ENCODE data around the gene EDEM3. TPM values are rescaled to one million over a fixed set of nuclear protein-coding genes. Genes with fewer than 3 reads are reported as not detected.
"Not testable (repeated sequence)": the region's sequence is repeated elsewhere in the genome, so short reads cannot be mapped to it uniquely, and the experiment has no call there.

Gene EDEM3
- total RNA-seq, 1 donor from 2014 or later, result 36.8 TPM

- H3K9me3 Mint-ChIP-seq (ENCODE audit: unreplicated experiment), result no peaks in the 10 kb centered on the region
- H3K36me3 Mint-ChIP-seq (ENCODE audit: unreplicated experiment), result peaks cover 3% of the 10 kb centered on the region
- no peak overlapping the region for H3K4me3 Mint-ChIP-seq (ENCODE audit: unreplicated experiment)
- DNase-seq (ENCODE audit: extremely low spot score, unreplicated experiment), result no peak
- no peak overlapping the region for H3K27ac Mint-ChIP-seq (ENCODE audit: unreplicated experiment)
- TF ChIP-seq, protein P1, sequence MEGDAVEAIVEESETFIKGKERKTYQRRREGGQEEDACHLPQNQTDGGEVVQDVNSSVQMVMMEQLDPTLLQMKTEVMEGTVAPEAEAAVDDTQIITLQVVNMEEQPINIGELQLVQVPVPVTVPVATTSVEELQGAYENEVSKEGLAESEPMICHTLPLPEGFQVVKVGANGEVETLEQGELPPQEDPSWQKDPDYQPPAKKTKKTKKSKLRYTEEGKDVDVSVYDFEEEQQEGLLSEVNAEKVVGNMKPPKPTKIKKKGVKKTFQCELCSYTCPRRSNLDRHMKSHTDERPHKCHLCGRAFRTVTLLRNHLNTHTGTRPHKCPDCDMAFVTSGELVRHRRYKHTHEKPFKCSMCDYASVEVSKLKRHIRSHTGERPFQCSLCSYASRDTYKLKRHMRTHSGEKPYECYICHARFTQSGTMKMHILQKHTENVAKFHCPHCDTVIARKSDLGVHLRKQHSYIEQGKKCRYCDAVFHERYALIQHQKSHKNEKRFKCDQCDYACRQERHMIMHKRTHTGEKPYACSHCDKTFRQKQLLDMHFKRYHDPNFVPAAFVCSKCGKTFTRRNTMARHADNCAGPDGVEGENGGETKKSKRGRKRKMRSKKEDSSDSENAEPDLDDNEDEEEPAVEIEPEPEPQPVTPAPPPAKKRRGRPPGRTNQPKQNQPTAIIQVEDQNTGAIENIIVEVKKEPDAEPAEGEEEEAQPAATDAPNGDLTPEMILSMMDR (IDR thresholded peaks at IDR 0.05), result no peak
- H3K27me3 Mint-ChIP-seq (ENCODE audit: unreplicated experiment), result no peaks in the 10 kb centered on the region
- H3K4me1 Mint-ChIP-seq (ENCODE audit: unreplicated experiment), result peaks cover 17% of the 10 kb centered on the region
These were observed 36.2 kb upstream of the EDEM3 start for GRCh38 chr1:184790642-184791549.

DNA sequence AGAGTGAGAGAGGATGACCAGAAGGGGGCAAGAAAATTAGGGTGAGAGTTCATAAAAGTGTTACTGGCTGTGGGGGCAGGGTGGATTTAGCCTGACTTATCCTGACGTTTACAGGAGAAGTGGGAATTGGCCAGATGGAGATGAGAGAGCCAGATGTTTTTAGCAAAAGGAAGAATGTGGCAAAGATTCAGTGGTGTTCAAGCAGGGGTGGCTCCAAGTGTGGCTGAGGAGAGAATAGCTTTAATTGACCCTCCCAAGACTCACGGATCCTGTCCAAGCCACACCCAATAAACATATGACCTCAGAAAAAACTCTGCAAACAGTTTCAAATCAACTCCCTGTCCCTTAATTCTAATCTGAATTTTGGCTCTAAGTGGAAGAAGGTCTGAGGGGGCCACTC, 35.2 kb upstream of the EDEM3 start:
- no peak overlapping the region for H3K27ac Mint-ChIP-seq (ENCODE audit: unreplicated experiment)
- peaks cover 5% of the 10 kb centered on the region for H3K9me3 Mint-ChIP-seq (ENCODE audit: unreplicated experiment)
- no peak overlapping the region for H3K4me3 Mint-ChIP-seq (ENCODE audit: unreplicated experiment)
- no peak for DNase-seq (ENCODE audit: extremely low spot score, unreplicated experiment)
- H3K36me3 Mint-ChIP-seq (ENCODE audit: unreplicated experiment), result no peaks in the 10 kb centered on the region
- H3K4me1 Mint-ChIP-seq (ENCODE audit: unreplicated experiment), result peaks cover 17% of the 10 kb centered on the region
- TF ChIP-seq, protein P1 (IDR thresholded peaks at IDR 0.05), result no peak
- H3K27me3 Mint-ChIP-seq (ENCODE audit: unreplicated experiment), result peaks cover 4% of the 10 kb centered on the region

DNA sequence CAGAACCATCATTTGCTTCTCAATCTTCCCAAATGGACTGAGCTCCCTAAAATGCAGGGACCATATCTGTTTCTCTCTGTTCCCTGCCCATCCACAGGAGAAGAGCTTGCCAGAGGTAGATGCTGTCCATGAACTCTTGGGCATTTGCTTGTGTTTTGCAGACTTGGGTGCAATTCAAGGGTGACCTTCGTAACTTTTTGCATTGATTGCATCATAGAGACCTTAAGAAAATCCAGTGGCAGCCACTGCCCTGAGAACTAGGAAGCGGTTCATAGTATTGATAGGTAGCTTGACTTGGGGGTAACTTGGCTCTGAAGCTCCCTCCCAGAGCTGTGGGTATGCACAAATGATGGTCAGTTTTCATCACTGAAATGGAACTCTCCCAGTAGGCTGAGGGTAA, 34.3 kb upstream of the EDEM3 start:
- no peak for DNase-seq (ENCODE audit: extremely low spot score, unreplicated experiment)
- TF ChIP-seq, protein P1 (IDR thresholded peaks at IDR 0.05), result no peak
- no peaks in the 10 kb centered on the region for H3K36me3 Mint-ChIP-seq (ENCODE audit: unreplicated experiment)
- no peak overlapping the region for H3K27ac Mint-ChIP-seq (ENCODE audit: unreplicated experiment)
- peaks cover 4% of the 10 kb centered on the region for H3K27me3 Mint-ChIP-seq (ENCODE audit: unreplicated experiment)
- H3K4me3 Mint-ChIP-seq (ENCODE audit: unreplicated experiment), result no peak overlapping the region
- H3K9me3 Mint-ChIP-seq (ENCODE audit: unreplicated experiment), result peaks cover 12% of the 10 kb centered on the region
- peaks cover 17% of the 10 kb centered on the region for H3K4me1 Mint-ChIP-seq (ENCODE audit: unreplicated experiment)

DNA sequence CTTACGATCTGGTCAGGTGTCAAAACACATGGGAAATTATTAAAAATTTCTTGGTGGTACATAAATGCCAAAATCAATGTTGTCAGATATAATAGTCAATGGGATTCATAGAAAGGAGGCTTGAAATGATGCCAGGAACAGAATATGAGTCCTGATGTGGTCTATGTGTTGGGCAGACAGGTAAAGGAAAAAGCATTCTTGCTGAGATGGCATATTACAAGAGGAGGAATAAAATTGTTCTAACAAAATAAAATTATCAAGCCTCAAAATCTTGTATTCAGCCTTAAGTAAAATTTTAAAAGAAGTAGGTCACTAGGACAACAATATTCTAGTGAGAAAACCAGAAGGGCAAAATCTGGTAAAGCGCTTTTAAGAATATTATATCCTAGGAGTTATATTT, 30.9 kb upstream of the EDEM3 start:
- DNase-seq (ENCODE audit: extremely low spot score, unreplicated experiment), result no peak
- H3K27ac Mint-ChIP-seq (ENCODE audit: unreplicated experiment), result no peak overlapping the region
- no peak overlapping the region for H3K4me3 Mint-ChIP-seq (ENCODE audit: unreplicated experiment)
- peaks cover 23% of the 10 kb centered on the region for H3K9me3 Mint-ChIP-seq (ENCODE audit: unreplicated experiment)
- H3K27me3 Mint-ChIP-seq (ENCODE audit: unreplicated experiment), result peaks cover 4% of the 10 kb centered on the region
- TF ChIP-seq, protein P1 (IDR thresholded peaks at IDR 0.05), result no peak
- H3K36me3 Mint-ChIP-seq (ENCODE audit: unreplicated experiment), result peaks cover 3% of the 10 kb centered on the region
- H3K4me1 Mint-ChIP-seq (ENCODE audit: unreplicated experiment), result no peaks in the 10 kb centered on the region

- not testable (repeated sequence) for H3K36me3 Mint-ChIP-seq (ENCODE audit: unreplicated experiment); DNase-seq (ENCODE audit: extremely low spot score, unreplicated experiment); H3K27ac Mint-ChIP-seq (ENCODE audit: unreplicated experiment); H3K27me3 Mint-ChIP-seq (ENCODE audit: unreplicated experiment); H3K4me1 Mint-ChIP-seq (ENCODE audit: unreplicated experiment); H3K4me3 Mint-ChIP-seq (ENCODE audit: unreplicated experiment)
- peaks cover 23% of the 10 kb centered on the region for H3K9me3 Mint-ChIP-seq (ENCODE audit: unreplicated experiment)
These were observed 29.1 kb upstream of the EDEM3 start for GRCh38 chr1:184783723-184784122.
